Vagina (tissue), 2 donors: Measurements from ENCODE around the gene CFAP221. TPM values are rescaled to one million over a fixed set of nuclear protein-coding genes. Genes with fewer than 3 reads are reported as not detected.

Source experiments
- DNase-seq, 2 donors: peaks; one replicate each; pipeline ENCODE4 v3.0.0-alpha.2; 2017; ENCODE audit errors: extremely low spot score in 2 of 2
- H3K27ac ChIP-seq: fragments of 200-600 bp; sonication (generic); one replicate; pipeline ENCODE4 v1.5.1; 2019
- H3K27me3 ChIP-seq: fragments of 200-600 bp; sonication (generic); one replicate; pipeline ENCODE4 v1.5.1; 2019
- H3K36me3 ChIP-seq, 2 donors: fragments of 200-600 bp; sonication (generic); one replicate each; pipeline ENCODE4 v1.5.1; 2017 to 2019
- H3K4me1 ChIP-seq: fragments of 200-600 bp; sonication (generic); one replicate; pipeline ENCODE4 v1.5.1; 2019
- H3K4me3 ChIP-seq, 2 donors: fragments of 200-600 bp; sonication (generic); 1 replicate in 1 of 2; 2 replicates in 1 of 2; pipeline ENCODE4 v1.5.1; 2016 to 2019
- H3K9me3 ChIP-seq: fragments of 200-600 bp; sonication (generic); one replicate; pipeline ENCODE4 v1.5.1; 2019
- CTCF ChIP-seq, 3 experiments: fragments of 450-650 bp in 2 of 3; fragments of 200-600 bp in 1 of 3; sonication (generic) in 1 of 3; IDR thresholded peaks; one replicate each; pipeline ENCODE4 v1.5.1; 2017 to 2019; ENCODE audit warnings: antibody characterized with exemption in 3 of 3, mild to moderate bottlenecking in 2 of 3, moderate library complexity in 2 of 3
- POLR2A ChIP-seq, 2 donors: fragments of 450-650 bp; IDR thresholded peaks; one replicate each; pipeline ENCODE4 v1.6.1; 2017; ENCODE audit warnings: antibody characterized with exemption in 2 of 2, mild to moderate bottlenecking in 2 of 2, moderate library complexity in 2 of 2
- POLR2AphosphoS5 ChIP-seq, 2 donors: sonication (generic); formaldehyde crosslinking; IDR thresholded peaks; one replicate each; pipeline ENCODE4 v1.9.0; 2017; ENCODE audit warnings: antibody characterized with exemption in 2 of 2, mild to moderate bottlenecking in 2 of 2, low read depth in 1 of 2; ENCODE audit not compliant: insufficient read depth in 1 of 2
- intact Hi-C: fragments of 100-400 bp; cut with DNase I; formaldehyde crosslinking; loops from one replicate; pipeline ENCODE4 v1.15.1; 2023
- total RNA-seq: library from RNA; depleted of rRNA; stranded (reverse); fragments of >200 nt; gene quantifications from one replicate; pipeline ENCODE4 v1.2.3, GENCODE V29; 2016

The CFAP221 gene
- total RNA-seq, 1 donor from 2014 or later: 3.9 TPM

- no peaks in the 10 kb centered on the region for H3K27me3 ChIP-seq
- intact Hi-C loops: no loop called here
- H3K27ac ChIP-seq: no peak overlapping the region
- no peaks in the 10 kb centered on the region for H3K36me3 ChIP-seq
- H3K4me1 ChIP-seq: no peaks in the 10 kb centered on the region
- no peak overlapping the region for H3K4me3 ChIP-seq
- no peak for DNase-seq
- TF ChIP-seq POLR2A (IDR thresholded peaks at IDR 0.05): no peak
- TF ChIP-seq CTCF (IDR thresholded peaks at IDR 0.05): no peak
- TF ChIP-seq POLR2AphosphoS5 (IDR thresholded peaks at IDR 0.05; ENCODE audit: insufficient read depth in 1 of 2, low read depth in 1 of 2): no peak
- no peaks in the 10 kb centered on the region for H3K9me3 ChIP-seq
These were observed 113.4 kb downstream of the CFAP221 start for GRCh38 chr2:119657466-119658145.

GRCh38 chr2:119659601-119660342, 115.5 kb downstream of the CFAP221 start:
- Histone ChIP-seq H3K36me3 (no peaks in the 10 kb centered on the region), H3K4me3 (no peak overlapping the region), H3K27ac (no peak overlapping the region), H3K27me3 (no peaks in the 10 kb centered on the region), H3K4me1 (no peaks in the 10 kb centered on the region), H3K9me3 (no peaks in the 10 kb centered on the region)
- TF ChIP-seq CTCF (IDR thresholded peaks at IDR 0.05) (peak in 2 of 3 experiments; percentile 72 to 79), POLR2A (IDR thresholded peaks at IDR 0.05) (no peak)
- intact Hi-C loops: no loop called here
- DNase-seq: no peak

- Histone ChIP-seq H3K36me3 (no peaks in the 10 kb centered on the region), H3K27me3 (no peaks in the 10 kb centered on the region), H3K9me3 (no peaks in the 10 kb centered on the region), H3K27ac (no peak overlapping the region), H3K4me1 (no peaks in the 10 kb centered on the region), H3K4me3 (no peak overlapping the region)
- intact Hi-C loops: no loop called here
- DNase-seq: no peak
- TF ChIP-seq CTCF (IDR thresholded peaks at IDR 0.05) (no peak), POLR2A (IDR thresholded peaks at IDR 0.05) (no peak), POLR2AphosphoS5 (IDR thresholded peaks at IDR 0.05; ENCODE audit: insufficient read depth in 1 of 2, low read depth in 1 of 2) (no peak)
These were observed 116.1 kb downstream of the CFAP221 start for GRCh38 chr2:119660343-119660658.

- Histone ChIP-seq H3K4me1 (no peaks in the 10 kb centered on the region), H3K27me3 (no peaks in the 10 kb centered on the region), H3K36me3 (no peaks in the 10 kb centered on the region), H3K9me3 (no peaks in the 10 kb centered on the region), H3K27ac (no peak overlapping the region), H3K4me3 (no peak overlapping the region)
- intact Hi-C loops: no loop called here
- DNase-seq: no peak
- TF ChIP-seq POLR2AphosphoS5 (IDR thresholded peaks at IDR 0.05; ENCODE audit: insufficient read depth in 1 of 2, low read depth in 1 of 2) (no peak), POLR2A (IDR thresholded peaks at IDR 0.05) (no peak), CTCF (IDR thresholded peaks at IDR 0.05) (no peak)
These were observed 118.0 kb downstream of the CFAP221 start for GRCh38 chr2:119662297-119662696.

- Histone ChIP-seq H3K27ac (no peak overlapping the region), H3K27me3 (no peaks in the 10 kb centered on the region), H3K4me1 (no peaks in the 10 kb centered on the region), H3K9me3 (no peaks in the 10 kb centered on the region), H3K36me3 (no peaks in the 10 kb centered on the region), H3K4me3 (no peak overlapping the region)
- no peak for TF ChIP-seq POLR2A (IDR thresholded peaks at IDR 0.05)
- no peak for TF ChIP-seq POLR2AphosphoS5 (IDR thresholded peaks at IDR 0.05; ENCODE audit: insufficient read depth in 1 of 2, low read depth in 1 of 2)
- TF ChIP-seq CTCF (IDR thresholded peaks at IDR 0.05): no peak
- DNase-seq: no peak
- intact Hi-C loops: no loop called here
These were observed 124.3 kb downstream of the CFAP221 start for GRCh38 chr2:119668546-119668945.
